Endodermal cell (in vitro differentiated cells): Measurements from ENCODE around the gene EFCAB10. TPM values are rescaled to one million over a fixed set of nuclear protein-coding genes. Genes with fewer than 3 reads are reported as not detected.

Experiments used
- DNase-seq: peaks from one replicate; pipeline ENCODE4 v3.0.0-alpha.2; 2017
- H3K27ac ChIP-seq: 2 replicates; pipeline ENCODE4 v1.5.1; 2013; ENCODE audit warnings: mild to moderate bottlenecking, low read depth, low read length, moderate library complexity
- H3K27me3 ChIP-seq: 2 replicates; pipeline ENCODE4 v1.6.1; 2013; ENCODE audit warnings: mild to moderate bottlenecking, low read length, moderate library complexity; ENCODE audit not compliant: insufficient read depth, control insufficient read depth, poor library complexity, severe bottlenecking
- H3K36me3 ChIP-seq: 2 replicates; pipeline ENCODE4 v1.7.0; 2013; ENCODE audit warnings: mild to moderate bottlenecking, low read length, moderate library complexity; ENCODE audit not compliant: control insufficient read depth, insufficient read depth
- H3K4me1 ChIP-seq: one replicate; pipeline ENCODE4 v1.7.0; 2013; ENCODE audit warnings: low read length; ENCODE audit not compliant: control insufficient read depth, insufficient read depth
- H3K4me3 ChIP-seq: 2 replicates; pipeline ENCODE4 v1.5.1; 2013; ENCODE audit warnings: mild to moderate bottlenecking, low read length, moderate library complexity
- H3K9ac ChIP-seq: 2 replicates; pipeline ENCODE4 v1.6.1; 2013; ENCODE audit warnings: mild to moderate bottlenecking, low read length, moderate library complexity; ENCODE audit not compliant: poor library complexity, severe bottlenecking; ENCODE audit errors: extremely low read depth
- H3K9me3 ChIP-seq: 2 replicates; pipeline ENCODE4 v1.6.1; 2013; ENCODE audit warnings: mild to moderate bottlenecking, low read length, moderate library complexity; ENCODE audit not compliant: control insufficient read depth
- H3K27ac Mint-ChIP-seq: 2 replicates; pipeline ENCODE4 v1.8.0; 2020; ENCODE audit warnings: mixed read lengths
- H3K27me3 Mint-ChIP-seq: 2 replicates; pipeline ENCODE4 v1.8.0; 2021; ENCODE audit warnings: mild to moderate bottlenecking, mixed read lengths; ENCODE audit not compliant: insufficient read depth
- H3K36me3 Mint-ChIP-seq: 2 replicates; pipeline ENCODE4 v1.8.0; 2020; ENCODE audit warnings: low read depth, mixed read lengths
- H3K4me1 Mint-ChIP-seq: 2 replicates; pipeline ENCODE4 v1.8.0; 2020; ENCODE audit warnings: mixed read lengths
- H3K4me3 Mint-ChIP-seq: 2 replicates; pipeline ENCODE4 v1.8.0; 2020; ENCODE audit warnings: mild to moderate bottlenecking, moderate library complexity, mixed read lengths
- H3K9me3 Mint-ChIP-seq: 2 replicates; pipeline ENCODE4 v1.8.0; 2020; ENCODE audit warnings: mild to moderate bottlenecking, mixed read lengths
- CTCF ChIP-seq: fragments of 200-600 bp; sonication (generic); conservative IDR thresholded peaks from 2 replicates; pipeline ENCODE4 v1.5.0; 2021; ENCODE audit warnings: antibody characterized with exemption, mild to moderate bottlenecking
- WGBS, 2 experiments: methylation state at CpG; one replicate each; pipeline versions ENCODE4 v1.1.5 to v1.1.7; 2013; ENCODE audit warnings: missing lambda C conversion rate in 2 of 2, mixed read lengths in 1 of 2; ENCODE audit not compliant: insufficient coverage in 1 of 2, insufficient read length in 1 of 2; 5-methylcytosine and 5-hydroxymethylcytosine counted together
- long read RNA-seq, 4 experiments: library from polyadenylated mRNA in 2 of 4; library from RNA in 1 of 4; library from capped mRNA in 1 of 4; stranded (forward) in 3 of 4; unstranded in 1 of 4; transcript quantifications; one replicate each; pipeline ENCODE4 v2.0.0, GENCODE V29; 2020 to 2021; ENCODE audit warnings: inconsistent platforms in 1 of 4
- polyA plus RNA-seq, 2 experiments: library from polyadenylated mRNA; stranded (reverse); fragments of 50-300 nt; gene quantifications; one replicate each; pipeline ENCODE4 v1.2.3, GENCODE V29; 2013
- total RNA-seq, 2 donors: library from RNA; stranded (reverse); fragmentation: NEBNext Ultra II Directional in 1 of 2; extraction: Animal tissue kit (Norgen Biotek cat#: 25700) in 1 of 2; gene quantifications; 2 replicates in 1 of 2; 3 replicates in 1 of 2; pipeline ENCODE4 v1.2.1, GENCODE V29; 2021

Gene EFCAB10, protein sequence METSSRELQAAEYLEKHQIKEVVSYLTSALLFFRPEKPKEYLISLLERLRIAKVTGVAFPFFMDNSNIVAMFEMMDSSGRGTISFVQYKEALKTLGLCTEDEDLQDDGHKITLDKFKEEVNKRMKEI
- under 1 TPM; 0.68 to 0.89 TPM for total RNA-seq
- 0.96 TPM for polyA plus RNA-seq (2013, experiment 1 of 2)
- 0.46 TPM for polyA plus RNA-seq (2013, experiment 2 of 2)
- long read RNA-seq, experiment 1, partial matches to known transcripts: 0 of 1 reads
- long read RNA-seq, experiment 1, other reads (novel, unspliced or antisense): 0 of 1 reads
- long read RNA-seq, experiment 2, partial matches to known transcripts: 0 of 4 reads
- long read RNA-seq, experiment 2, other reads (novel, unspliced or antisense): 0 of 4 reads
- long read RNA-seq, experiment 3, transcript EFCAB10-205 (4 exons, 1,550 nt): major isoform, 5 of 7 reads
- long read RNA-seq, experiment 3, partial matches to known transcripts: 0 of 7 reads
- long read RNA-seq, experiment 3, other reads (novel, unspliced or antisense): 0 of 7 reads
- long read RNA-seq, experiment 4, partial matches to known transcripts: 0 of 1 reads
- long read RNA-seq, experiment 4, other reads (novel, unspliced or antisense): 1 of 1 reads

- no peaks in the 10 kb centered on the region for H3K36me3 ChIP-seq
- H3K9me3 Mint-ChIP-seq: peaks cover 25% of the 10 kb centered on the region
- peak within 1 kb of the TSS; percentile 64 for H3K4me3 Mint-ChIP-seq
- peak; percentile 99 for DNase-seq
- no peak within 1 kb of the TSS for H3K27ac ChIP-seq
- H3K27me3 Mint-ChIP-seq: no peaks in the 10 kb centered on the region
- H3K36me3 Mint-ChIP-seq: no peaks in the 10 kb centered on the region
- H3K4me1 ChIP-seq: no peaks in the 10 kb centered on the region
- TF ChIP-seq CTCF: peak; percentile 58
- peaks cover 24% of the 10 kb centered on the region for H3K9me3 ChIP-seq
- H3K9ac ChIP-seq: peak within 1 kb of the TSS; percentile 51
- no peaks in the 10 kb centered on the region for H3K27me3 ChIP-seq
- WGBS, 2 experiments: 19 to 27% methylated on average over 22 to 36 of the region's 36 CpGs
- peak within 1 kb of the TSS; percentile 85 for H3K4me3 ChIP-seq
- H3K27ac Mint-ChIP-seq: peak within 1 kb of the TSS; percentile 92
- H3K4me1 Mint-ChIP-seq: no peaks in the 10 kb centered on the region
Observed at GRCh38 chr7:105581066-105581811, at the start of gene EFCAB10. EFCAB10 (minus strand) TSS chr7:105581493; CDS start chr7:105581463, 30 bp downstream.

- TF ChIP-seq CTCF: no peak
- no peak overlapping the region for H3K27ac Mint-ChIP-seq
- Histone ChIP-seq H3K36me3 (peaks cover 21% of the 10 kb centered on the region), H3K27ac (no peak overlapping the region), H3K27me3 (no peaks in the 10 kb centered on the region), H3K9ac (no peak overlapping the region), H3K4me3 (no peak overlapping the region), H3K9me3 (peaks cover 17% of the 10 kb centered on the region), H3K4me1 (no peaks in the 10 kb centered on the region)
- no peak overlapping the region for H3K4me3 Mint-ChIP-seq
- peaks cover 62% of the 10 kb centered on the region for H3K36me3 Mint-ChIP-seq
- WGBS, 2 experiments: 90% methylated on average over 2 of the region's 2 CpGs; no CpG with 5 or more reads in 1 of the 2 experiments
- DNase-seq: no peak
- H3K4me1 Mint-ChIP-seq: peaks cover 2% of the 10 kb centered on the region
- no peaks in the 10 kb centered on the region for H3K27me3 Mint-ChIP-seq
- peaks cover 14% of the 10 kb centered on the region for H3K9me3 Mint-ChIP-seq
Observed at GRCh38 chr7:105625986-105626385, 44.7 kb upstream of the EFCAB10 start.

GRCh38 chr7:105623906-105624305, 42.6 kb upstream of the EFCAB10 start:
- Mint-ChIP-seq H3K4me1 (peaks cover 3% of the 10 kb centered on the region), H3K4me3 (no peak overlapping the region), H3K27ac (peak overlapping the region; percentile 78), H3K36me3 (peaks cover 60% of the 10 kb centered on the region), H3K9me3 (peaks cover 14% of the 10 kb centered on the region), H3K27me3 (no peaks in the 10 kb centered on the region)
- Histone ChIP-seq H3K27me3 (no peaks in the 10 kb centered on the region), H3K4me1 (no peaks in the 10 kb centered on the region), H3K4me3 (no peak overlapping the region), H3K9me3 (peaks cover 17% of the 10 kb centered on the region), H3K9ac (no peak overlapping the region), H3K36me3 (peaks cover 21% of the 10 kb centered on the region), H3K27ac (no peak overlapping the region)
- DNase-seq: no peak
- WGBS, 2 experiments: 96 to 99% methylated on average over 10 to 15 of the region's 15 CpGs
- TF ChIP-seq CTCF: no peak
